GM18507 (cell line): ENCODE results near the gene TAF12.
"Not testable (repeated sequence)": the region's sequence is repeated elsewhere in the genome, so short reads cannot be mapped to it uniquely, and the experiment has no call there.

Experiments used
- DNase-seq: peaks from one replicate; pipeline ENCODE4 v3.0.0; 2011; ENCODE audit warnings: low read depth; ENCODE audit not compliant: insufficient read length; ENCODE audit errors: extremely low spot score
- FAIRE-seq: peaks from 2 replicates; lab custom pipeline; 2011; peaks lifted over from hg19 to GRCh38; lab: Jason Lieb, UNC

The TAF12 gene

DNA sequence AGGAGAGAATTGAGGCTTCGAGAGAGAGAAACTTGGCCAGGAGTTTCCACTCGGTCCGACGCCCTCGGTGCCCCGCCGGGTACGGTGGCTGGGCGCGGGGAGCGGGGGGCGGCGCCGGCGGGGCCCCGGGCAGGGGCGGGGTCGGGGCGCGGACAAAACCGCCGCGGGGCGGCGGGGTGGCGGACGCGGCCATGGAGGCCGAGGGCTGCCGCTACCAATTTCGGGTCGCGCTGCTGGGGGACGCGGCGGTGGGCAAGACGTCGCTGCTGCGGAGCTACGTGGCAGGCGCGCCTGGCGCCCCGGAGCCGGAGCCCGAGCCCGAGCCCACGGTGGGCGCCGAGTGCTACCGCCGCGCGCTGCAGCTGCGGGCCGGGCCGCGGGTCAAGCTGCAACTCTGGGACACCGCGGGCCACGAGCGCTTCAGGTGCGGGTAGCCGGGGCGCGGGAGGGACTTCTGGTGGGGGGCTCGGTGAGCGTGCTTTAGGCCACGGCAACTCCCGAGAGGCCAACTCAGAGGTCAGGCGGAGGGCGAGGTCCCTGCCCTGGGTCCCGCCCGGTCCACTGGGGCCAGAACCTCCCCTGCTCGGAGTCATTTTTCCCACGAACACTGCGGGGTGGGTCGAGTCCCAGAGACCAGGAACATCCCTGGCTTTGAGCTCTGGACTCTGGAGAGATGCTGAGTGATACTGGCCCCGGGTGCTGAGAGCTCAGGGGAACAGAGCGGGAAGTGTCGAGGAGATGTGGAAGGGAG, 50.4 kb downstream of the TAF12 start:
- no peak for DNase-seq
- no peak for FAIRE-seq

DNA sequence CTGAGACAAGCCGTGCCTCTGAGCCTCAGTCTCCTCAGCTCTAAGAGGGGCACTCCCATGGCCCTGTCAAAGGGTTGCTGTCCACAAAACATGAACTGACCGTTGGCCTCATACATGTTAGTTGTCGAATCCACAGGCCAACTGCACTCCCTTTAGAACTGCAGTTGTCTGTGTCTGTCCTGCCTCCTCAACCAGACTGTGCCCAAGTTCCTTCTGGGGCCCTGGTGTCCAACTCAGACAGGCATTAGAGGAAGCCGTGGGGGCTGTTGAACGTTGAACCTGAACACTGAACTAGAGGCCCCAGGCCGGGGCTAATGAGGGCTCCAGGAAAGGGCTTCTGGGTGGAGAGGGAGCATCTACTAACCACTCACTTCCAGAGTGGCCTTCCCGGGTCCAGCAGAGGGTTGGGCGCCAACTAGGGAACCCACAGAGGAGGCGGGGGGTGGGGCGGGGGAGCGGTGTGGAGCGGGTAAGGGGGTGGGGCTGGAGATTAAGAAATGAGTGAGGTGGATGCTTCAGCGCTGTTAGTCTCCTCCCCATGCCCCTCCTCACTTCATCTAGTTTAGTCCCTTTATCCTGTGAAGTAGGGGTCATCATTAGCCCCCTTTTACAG, 51.1 kb downstream of the TAF12 start, which contains the start of gene RAB42:
Gene RAB42, plus strand, starts transcription at position 558 of the 613 bp plus-strand sequence. CDS start 247 bp downstream, outside the sequence.
- DNase-seq (no peak), FAIRE-seq (no peak)

DNA sequence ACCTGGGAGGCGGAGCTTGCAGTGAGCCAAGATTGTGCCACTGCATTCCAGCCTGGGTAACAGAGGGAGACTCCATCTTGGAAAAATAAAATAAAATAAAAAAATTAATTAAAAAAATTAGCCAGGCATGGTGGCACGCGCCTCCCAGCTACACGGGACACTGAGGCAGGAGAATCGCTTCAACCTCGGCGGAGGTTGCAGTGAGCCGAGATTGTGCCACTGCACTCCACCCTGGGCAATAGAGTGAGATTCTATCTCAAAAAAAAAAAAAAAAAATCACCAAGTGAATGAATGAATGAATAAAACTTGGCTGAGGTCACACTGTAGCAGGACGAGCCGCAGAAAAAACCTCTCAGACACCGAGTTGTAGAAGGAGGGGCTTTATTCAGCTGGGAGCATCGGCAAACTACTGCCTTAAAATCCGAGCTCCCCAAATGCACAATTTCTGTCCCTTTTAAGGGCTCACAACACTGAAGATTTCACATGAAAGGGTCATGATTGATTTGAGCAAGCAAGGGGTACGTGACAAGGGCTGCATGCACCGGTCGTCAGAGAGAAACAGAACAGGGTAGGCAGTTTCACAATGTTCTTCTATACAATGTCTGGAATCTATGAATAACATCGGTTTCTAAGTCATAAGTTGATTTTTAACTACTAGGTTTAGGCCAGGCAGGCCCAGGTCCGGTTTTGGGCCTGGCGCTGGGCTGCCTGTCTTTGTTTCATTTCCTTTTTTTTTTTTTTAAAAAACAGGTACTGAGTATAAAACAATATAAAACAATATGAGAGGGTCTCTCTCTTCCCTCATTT, 56.1 kb downstream of the TAF12 start:
- FAIRE-seq = peak; percentile 91
- DNase-seq = not testable (repeated sequence)

DNA sequence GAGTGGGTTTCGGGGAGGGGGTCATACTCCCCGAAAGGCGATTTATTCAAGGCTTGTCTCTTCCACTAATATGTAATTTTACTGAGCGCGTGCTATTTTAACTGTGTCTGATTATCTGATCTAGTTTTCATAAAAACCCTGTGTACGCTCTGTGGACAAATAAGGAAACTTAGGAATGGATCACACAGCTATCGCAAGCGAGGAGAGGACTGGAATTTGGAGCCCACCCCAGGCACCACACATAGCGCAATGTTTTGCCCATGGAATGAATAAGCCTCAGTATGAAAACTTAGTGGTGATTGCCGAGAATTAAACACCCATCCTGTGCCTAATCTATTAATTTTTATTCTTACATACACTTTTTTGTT, 60.6 kb downstream of the TAF12 start:
- FAIRE-seq (no peak), DNase-seq (no peak)

DNA sequence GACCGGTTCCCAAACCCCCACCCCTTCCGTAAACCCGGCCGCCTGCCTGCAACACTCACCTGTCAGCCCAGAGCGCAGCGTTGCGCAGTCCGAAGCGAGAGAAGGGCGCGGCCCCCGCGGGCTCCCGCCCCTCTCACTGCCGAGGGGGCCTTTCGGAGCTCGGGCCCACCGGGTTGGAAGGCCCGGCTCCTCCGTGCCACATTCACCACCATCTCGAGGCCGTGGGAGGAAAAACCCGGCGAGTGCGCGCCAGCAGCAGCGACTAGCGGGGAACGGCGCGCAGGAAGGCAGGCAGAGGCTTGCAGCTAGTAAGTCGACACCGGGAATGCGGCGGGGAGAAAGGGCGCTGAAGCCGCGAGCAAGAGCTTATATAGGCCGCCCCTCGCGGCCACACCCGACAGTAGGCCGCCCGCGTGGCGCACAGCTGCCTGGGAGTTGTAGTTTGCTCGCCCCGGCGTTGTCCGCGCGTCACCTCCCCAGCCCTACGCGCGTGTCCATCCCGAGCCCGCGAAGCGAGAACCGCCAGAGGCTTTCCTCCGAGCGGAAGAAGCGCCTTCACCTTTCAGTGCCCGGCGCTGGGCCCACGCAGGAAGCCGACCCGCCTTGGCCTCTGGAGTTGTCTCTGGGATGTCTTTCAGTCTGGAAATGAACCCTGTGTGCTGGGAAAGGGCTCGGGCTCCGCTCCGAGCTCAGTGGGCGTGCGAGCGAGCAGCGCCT, 61.2 kb downstream of the TAF12 start:
- peak; percentile 93 for DNase-seq

DNA sequence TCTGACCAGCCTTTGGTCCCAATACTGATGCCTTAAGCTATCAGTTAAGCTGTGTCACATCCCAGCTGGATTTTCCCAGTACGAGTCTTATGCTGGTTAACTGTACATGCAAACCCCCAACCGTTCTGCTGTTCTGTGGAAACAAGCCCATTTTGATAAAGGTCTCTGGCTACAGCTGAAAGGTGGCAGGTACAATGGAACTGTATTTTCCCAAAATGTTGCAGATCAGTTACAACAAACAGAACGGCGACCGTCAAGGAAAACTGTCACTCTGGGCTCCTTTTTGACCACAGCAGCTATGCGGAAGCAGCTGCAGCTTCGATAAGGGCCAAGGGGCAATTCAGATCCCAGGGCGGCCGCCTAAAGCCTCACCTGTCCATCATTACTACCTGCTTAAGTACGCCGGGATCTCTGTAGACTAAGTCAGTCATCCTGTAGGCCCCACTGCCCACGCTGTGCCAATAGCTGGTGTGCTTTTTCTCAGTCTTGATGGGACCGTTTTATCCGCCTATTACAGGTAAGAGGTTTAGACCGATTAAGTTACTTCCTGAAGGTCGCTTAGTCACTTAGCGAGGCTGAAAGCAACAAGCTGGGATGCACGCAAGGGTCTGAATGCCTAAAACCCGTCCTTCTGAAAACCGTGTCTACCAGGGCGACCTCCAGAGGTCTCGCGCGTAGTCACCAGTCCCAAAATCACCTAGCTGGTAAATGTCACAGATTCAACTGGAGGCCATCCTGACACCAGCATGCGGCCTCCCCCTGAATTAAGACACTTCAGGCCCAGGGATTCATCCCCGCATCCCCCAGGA, 61.9 kb downstream of the TAF12 start:
- FAIRE-seq (no peak), DNase-seq (no peak)

More for the DNA sequence above, 61.2 kb downstream of the TAF12 start:
- FAIRE-seq = peak; percentile 77

DNA sequence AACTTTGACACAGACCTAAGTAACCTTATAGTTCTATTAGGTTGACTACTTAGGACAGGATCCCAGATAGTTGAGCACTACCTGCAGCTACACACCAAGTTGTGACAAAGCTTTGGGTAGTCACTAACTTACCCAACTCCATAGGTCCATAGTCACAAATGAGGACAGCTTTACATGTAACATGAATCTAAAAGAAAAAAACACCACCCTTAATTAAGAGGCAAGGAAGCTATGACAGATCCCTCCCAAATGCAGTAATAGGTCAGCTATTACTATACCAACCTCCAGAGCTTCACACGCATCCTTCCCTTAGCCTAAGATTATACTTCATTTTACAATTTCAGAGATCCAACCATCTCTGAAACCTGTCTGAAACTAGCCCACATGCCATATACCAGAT, 63.5 kb downstream of the TAF12 start:
- FAIRE-seq (no peak), DNase-seq (no peak)

DNA sequence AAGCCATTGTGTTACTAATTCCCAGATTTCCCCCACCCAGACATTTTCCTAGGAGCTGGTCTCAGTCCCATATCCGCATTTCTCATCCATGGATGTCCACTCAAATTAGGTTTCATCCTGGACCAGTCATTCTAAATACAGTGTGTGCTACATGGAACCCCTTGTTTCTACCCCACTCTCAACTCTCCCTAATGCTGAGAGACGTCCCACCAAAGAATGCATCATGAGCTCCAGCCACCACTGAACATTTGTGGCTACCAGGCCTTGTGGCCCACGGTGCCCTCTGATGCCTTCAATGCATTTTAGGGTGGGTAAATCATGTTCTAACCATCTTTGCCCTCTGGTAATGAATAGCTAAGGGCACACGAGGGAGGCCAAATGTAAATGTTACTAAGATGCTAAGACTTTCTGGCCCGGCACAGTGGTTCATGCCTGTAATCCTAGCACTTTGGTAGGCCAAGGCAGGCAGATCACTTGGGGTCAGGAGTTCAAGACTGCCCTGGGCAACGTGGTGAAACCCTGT, 64.1 kb downstream of the TAF12 start:
- DNase-seq (no peak), FAIRE-seq (no peak)

DNA sequence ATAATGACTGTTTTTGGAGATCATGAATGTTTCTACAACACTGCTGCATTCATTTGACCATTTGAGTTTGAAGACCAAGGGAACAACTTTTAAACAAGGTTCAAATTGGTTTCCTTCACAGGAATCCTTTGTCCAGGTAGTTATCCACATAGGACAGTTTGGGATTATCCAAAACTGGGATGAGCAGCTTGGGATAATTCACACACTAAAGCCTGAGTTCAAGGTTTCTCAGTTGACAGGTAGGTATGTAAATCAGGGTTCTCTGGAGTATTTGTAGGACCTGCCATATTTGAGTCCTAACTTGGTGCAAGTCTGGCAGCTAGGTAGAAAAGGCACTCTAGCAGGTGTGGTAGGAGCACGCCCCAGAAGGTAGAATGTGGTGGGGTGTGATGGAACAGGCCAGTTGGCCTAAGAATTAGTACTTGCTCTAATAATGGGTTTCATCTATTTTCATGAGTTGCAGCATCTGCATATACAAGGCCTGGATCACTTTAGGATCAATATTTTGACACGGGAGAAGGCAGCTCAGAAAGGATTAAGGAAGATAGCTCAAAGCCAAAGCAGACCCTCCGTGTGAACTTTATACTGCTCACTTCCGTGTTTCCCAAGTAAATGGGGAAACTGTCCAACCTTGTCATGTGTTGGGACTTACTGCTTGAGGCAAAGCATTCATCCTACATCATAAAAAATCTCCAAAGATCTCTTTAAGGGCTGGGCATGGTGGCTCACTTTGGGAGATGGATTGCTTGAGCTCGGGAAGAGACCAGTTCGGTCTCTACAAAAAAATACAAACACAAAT, 64.9 kb downstream of the TAF12 start:
- DNase-seq (no peak), FAIRE-seq (no peak)

DNA sequence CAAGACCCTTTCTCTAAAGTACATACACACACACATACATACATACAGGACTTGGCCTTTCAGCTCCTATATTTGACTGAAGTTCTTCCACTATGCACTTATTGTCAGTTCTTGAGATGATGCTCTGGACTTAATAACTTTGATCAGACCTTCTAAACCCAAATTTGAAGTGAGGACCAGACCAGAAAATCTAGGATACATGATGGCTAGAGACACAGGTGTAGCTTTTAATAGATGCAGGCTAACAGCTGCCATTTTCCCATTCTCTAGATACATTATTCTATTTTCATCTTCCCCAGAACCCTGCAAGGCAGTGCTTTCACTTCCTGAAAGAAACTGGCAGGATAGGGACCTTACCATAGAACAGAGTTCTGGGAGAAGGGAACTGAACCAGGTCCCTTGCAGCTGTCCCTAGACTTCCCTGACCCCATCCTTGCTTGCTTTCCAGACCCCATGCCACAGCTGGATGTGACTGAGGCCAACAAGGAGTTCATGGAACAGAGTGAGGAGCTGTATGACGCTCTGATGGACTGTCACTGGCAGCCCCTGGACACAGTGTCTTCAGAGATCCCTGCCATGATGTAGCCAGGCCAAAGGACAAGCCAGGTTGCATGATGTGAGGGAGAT, 65.7 kb downstream of the TAF12 start:
- DNase-seq (no peak), FAIRE-seq (no peak)

DNA sequence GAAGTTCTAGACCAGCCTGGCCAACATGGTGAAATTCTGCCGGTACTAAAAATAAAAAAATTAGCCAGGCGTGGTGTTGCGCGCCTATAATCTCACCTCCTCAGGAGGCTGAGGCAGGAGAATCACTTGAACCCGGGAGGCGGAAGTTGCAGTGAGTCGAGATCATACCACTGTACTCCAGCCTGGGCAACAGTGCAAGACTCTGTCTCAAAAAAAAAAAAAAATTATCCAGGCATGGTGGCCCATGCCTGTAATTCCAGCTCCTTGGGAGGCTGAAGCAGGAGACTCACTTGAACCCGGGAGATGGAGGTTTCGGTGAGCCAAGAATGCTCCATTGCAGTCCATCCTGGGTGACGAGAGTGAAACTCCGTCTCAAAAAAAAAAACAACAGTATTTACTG, 69.3 kb downstream of the TAF12 start:
- FAIRE-seq (no peak), DNase-seq (no peak)

DNA sequence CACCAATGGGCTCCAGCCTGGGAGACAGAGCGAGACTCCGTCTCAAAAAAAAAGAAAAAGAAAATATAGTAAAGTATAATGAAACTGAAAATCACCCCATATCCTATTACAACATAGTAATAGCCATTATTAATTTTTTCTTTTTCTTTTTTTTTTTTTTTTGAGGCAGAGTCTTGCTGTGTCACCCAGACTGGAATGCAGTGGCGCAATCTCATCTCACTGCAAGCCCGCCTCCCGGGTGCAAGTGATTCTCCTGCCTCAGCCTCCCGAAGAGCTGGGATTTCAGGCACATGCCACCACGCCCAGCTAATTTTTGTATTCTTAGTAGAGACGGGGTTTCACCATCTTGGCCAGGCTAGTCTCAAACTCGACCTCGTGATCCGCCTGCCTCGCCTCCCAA, 70.0 kb downstream of the TAF12 start:
- not testable (repeated sequence) for FAIRE-seq, DNase-seq

DNA sequence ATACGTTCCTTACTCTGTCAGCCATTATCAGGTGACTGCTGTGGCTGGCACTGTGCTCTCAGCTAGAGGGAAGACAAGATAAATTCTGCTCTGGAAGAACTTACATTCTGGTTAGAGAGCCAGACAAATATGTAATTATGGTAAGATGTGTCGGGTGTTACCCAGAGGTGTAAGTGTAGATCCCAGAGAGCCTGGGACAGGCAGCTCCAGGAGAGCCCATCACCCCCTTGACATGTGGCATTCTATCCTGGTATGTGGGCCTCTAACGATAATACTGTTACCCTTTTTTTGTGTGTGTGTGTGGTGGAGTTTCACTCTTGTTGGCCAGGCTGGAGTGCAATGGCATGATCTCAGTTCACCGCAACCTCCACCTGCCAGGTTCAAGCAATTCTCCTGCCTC, 71.0 kb downstream of the TAF12 start:
- DNase-seq (no peak), FAIRE-seq (no peak)

DNA sequence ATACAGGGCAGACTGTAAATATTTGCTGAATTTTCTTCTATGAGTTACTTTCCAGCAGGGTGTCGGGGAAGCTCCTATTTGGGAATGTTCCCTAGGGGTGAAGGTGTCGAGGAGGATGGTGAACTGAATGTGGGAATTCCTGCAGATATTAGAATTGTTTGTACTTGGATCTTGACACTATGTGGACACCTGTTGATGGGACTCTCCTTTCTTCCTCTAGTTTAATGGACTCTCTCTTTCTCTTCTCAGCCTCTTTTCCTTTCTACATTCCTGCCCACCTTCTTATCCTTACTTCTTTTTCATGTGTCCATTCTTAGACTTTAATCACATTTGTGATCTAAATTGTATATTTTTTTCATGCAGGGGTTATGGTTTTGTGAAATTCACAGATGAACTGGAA, 75.9 kb downstream of the TAF12 start:
- FAIRE-seq = no peak
- no peak for DNase-seq

DNA sequence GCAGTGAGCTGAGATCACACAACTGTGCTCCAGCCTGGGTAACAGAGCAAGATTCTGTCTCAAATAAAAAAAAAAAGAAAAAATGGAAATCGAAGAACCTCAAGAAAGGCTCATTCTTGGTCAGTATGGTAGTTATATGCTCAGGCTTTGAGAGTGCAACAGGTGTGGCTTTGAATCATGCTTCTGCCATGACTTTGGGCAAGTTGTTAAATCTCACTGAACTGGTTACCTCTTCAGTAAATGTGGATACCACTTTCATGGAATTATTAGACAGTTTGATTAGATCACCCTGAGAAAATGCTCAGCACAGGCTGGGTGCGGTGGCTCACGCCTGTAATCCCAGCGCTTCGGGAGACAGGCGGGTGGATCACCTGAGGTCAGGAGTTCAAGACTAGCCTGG, 77.1 kb downstream of the TAF12 start:
- no peak for DNase-seq

DNA sequence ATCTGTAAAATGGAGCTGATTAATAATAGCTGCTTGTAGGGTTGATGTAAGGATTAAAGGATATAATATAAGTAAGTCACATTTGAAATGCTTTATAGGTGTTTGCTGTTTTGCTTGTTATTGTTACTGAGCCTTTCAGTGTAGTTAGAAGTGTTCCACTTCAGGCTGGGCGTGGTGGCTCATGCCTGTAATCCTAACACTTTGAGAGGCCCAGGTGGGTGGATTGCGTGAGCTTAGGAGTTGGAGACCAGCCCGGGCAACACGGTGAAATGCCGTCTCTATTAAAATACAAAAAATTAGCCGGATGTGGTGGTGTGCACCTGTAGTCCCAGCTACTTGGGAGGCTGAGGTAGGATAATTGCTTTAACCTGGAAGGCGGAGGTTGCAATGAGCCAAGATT, 77.8 kb downstream of the TAF12 start:
- no peak for FAIRE-seq

More for the DNA sequence above, 77.1 kb downstream of the TAF12 start:
- FAIRE-seq = no peak

DNA sequence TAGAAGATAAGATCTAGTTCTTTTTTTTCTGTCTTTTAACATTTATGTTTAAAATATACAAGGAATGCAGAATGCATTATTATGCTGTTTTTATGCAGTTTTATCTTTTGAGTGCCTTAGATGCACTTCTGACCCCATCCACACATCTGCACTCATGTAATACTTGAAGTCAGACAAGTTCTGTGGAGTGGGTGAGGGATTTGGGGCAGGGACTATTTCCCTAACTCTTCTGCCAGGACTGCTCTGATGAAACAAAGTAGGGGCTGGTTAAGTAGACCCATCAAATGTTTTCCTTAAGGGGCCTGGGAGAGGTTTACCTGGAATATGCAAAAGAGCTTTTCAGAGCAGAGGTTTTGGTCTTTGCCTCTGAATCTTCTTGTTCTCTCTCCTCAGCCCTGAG, 78.6 kb downstream of the TAF12 start:
- FAIRE-seq (no peak), DNase-seq (no peak)

More for the DNA sequence above, 77.8 kb downstream of the TAF12 start:
- no peak for DNase-seq

DNA sequence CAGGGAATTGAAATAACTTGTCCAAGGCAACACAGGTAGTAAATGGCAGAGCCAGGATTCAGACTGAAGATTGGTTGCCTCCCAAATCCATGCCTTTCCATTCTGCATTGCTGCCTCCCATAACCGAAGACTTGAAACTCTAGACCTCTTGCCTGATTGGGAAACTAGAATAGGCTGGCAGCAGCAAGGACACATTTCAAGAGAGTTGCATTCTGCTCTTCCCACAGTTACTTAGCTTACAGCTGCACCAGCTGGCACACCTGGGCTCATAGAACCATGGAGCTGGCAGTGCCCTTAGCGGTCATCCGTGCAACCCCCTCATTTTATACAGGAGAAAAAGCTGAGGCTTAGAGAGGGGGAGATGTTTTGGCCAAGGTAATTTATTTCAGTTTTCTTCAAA, 82.0 kb downstream of the TAF12 start:
- DNase-seq (no peak), FAIRE-seq (no peak)
